Astrocyte of the spinal cord (primary cell): ENCODE data around the gene PIK3R5.
"Not testable (repeated sequence)": the region's sequence is repeated elsewhere in the genome, so short reads cannot be mapped to it uniquely, and the experiment has no call there.

Experiments used
- DNase-seq: peaks from one replicate; pipeline ENCODE4 v3.0.0; 2011; ENCODE audit warnings: low read depth, low spot score
- H3K4me3 ChIP-seq: 2 replicates; pipeline ENCODE4 v1.5.1; 2011; ENCODE audit warnings: low read depth, mild to moderate bottlenecking, low read length, moderate library complexity
- CTCF ChIP-seq: IDR thresholded peaks from 2 replicates; pipeline ENCODE4 v1.5.1; 2012; ENCODE audit warnings: low read depth, mild to moderate bottlenecking, low read length, inconsistent platforms
- in situ Hi-C: cut with HindIII; loops from 2 replicates; pipeline ENCODE4 v1.10.0; 2017; ENCODE audit warnings: low sequenced_read_pairs

PIK3R5 gene

GRCh38 chr17:8985054-8985701 is 19.7 kb upstream of the PIK3R5 start:
- DNase-seq, result no peak
- no peak overlapping the region for H3K4me3 ChIP-seq
- TF ChIP-seq CTCF, result no peak
- in situ Hi-C loops, result no loop called here

DNA sequence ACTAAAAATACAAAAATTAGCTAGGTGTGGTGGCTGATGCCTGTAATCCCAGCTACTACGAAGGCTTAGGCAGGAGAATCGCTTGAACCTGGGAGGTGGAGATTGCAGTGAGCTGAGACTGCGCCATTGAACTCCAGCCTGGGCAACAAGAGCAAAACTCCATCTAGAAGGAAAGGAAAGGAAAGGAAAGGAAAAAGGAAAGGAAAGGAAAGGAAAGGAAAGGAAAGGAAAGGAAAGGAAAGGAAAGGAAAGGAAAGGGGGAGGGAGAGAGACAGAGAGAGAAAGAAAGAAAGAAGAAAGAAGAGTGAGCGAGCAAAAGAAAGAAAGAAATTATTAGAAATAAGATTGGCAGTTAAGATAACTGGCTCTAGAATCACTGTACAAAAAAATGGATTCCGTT is 18.7 kb upstream of the PIK3R5 start:
- H3K4me3 ChIP-seq, in situ Hi-C loops, DNase-seq: not testable (repeated sequence)

GRCh38 chr17:8981443-8981842 is 15.9 kb upstream of the PIK3R5 start:
- no peak overlapping the region for H3K4me3 ChIP-seq
- no peak for TF ChIP-seq CTCF
- DNase-seq, result no peak
- in situ Hi-C loops, result no loop called here

- in situ Hi-C loops, result no loop called here
- no peak for DNase-seq
- H3K4me3 ChIP-seq, result no peak overlapping the region
- TF ChIP-seq CTCF, result no peak
Observed at GRCh38 chr17:8979715-8980114, 14.2 kb upstream of the PIK3R5 start.

- no peak for DNase-seq
- in situ Hi-C loops, result no loop called here
- H3K4me3 ChIP-seq, result no peak overlapping the region
- no peak for TF ChIP-seq CTCF
Observed at GRCh38 chr17:8976638-8977037, 11.1 kb upstream of the PIK3R5 start.

- H3K4me3 ChIP-seq, result no peak overlapping the region
- TF ChIP-seq CTCF, result no peak
- DNase-seq, result no peak
- in situ Hi-C loops, result no loop called here
Observed at GRCh38 chr17:8975091-8975725, 9.7 kb upstream of the PIK3R5 start.

GRCh38 chr17:8969901-8970300 is 4.4 kb upstream of the PIK3R5 start:
- no peak for DNase-seq
- TF ChIP-seq CTCF, result no peak
- no peak overlapping the region for H3K4me3 ChIP-seq
- in situ Hi-C loops, result no loop called here
